HG03175 (cell line): ENCODE results near the gene SLAIN2.
"Not testable (repeated sequence)": the region's sequence is repeated elsewhere in the genome, so short reads cannot be mapped to it uniquely, and the experiment has no call there.

Experiments
- ATAC-seq: cut with Tn5 transposase; IDR thresholded peaks from one replicate; pipeline ENCODE4 v1.9.1; 2021; ENCODE audit warnings: mild to moderate bottlenecking, moderate library complexity; ENCODE audit not compliant: unreplicated experiment

Gene SLAIN2

GRCh38 chr4:48436318-48436717 lies 95.0 kb downstream of the SLAIN2 start:
- no peak for ATAC-seq

DNA sequence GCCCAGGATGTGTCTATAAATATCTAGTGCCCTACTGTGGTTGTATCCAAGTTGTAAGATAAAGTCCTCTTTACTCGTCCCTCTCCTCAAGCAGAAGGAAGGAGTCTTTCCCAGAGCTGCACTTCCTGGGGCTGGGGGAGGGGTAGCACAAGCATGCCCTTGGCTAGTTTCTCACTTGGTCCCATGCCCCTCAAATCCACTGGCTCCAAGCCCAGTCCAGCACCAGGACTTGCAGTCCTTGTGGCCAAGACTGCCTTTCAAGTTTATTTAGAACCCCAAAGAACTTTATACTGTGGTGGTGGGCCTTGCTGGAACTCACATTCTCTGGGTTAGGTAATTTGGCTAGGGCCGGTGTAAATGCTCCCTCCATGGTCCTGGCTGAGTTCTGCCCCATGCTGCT lies 98.7 kb downstream of the SLAIN2 start:
- no peak for ATAC-seq

- ATAC-seq: not testable (repeated sequence)
Measured at GRCh38 chr4:48440914-48441313, 99.6 kb downstream of the SLAIN2 start.

GRCh38 chr4:48445704-48446103 lies 104.4 kb downstream of the SLAIN2 start:
- no peak for ATAC-seq

DNA sequence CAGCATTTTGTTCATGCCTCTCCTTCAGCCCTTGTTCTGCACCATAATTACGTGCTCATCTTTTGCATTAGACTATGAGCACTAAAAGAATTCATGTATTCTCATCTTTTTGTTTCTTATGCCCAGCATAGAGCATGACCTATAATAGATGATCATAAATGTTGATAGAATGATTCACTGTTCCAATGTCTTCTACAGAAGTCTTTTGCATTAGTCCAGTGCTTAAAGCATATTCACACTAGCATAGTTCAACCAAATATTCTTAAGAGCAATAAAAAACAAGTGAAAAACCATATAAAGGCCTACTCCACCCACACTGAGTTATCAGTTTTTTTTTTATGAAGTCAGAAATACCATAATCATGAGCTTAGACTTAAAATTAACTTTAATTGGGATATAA lies 105.3 kb downstream of the SLAIN2 start:
- ATAC-seq: no peak

- ATAC-seq: no peak
Measured at GRCh38 chr4:48449151-48449550, 107.8 kb downstream of the SLAIN2 start.

DNA sequence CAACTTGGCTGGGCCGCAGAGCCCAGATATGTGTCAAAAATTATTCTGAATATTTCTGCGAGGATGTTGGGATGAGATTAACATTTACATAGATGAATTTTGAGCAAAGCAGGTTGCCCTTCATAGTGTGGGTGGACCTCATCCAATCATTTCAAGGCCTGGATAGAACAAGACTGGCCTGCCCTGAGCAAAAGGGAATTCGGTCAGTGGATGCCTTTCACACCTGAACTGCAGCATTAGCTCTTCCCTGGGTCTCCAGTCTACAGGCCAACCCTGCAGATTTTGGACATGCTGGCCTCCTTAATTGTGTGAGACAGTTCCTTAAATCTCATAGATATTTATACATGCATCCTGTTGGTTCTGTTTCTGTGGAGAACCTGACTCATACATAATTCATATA lies 109.4 kb downstream of the SLAIN2 start:
- no peak for ATAC-seq

- ATAC-seq: not testable (repeated sequence)
Measured at GRCh38 chr4:48451656-48452055, 110.3 kb downstream of the SLAIN2 start.

- ATAC-seq: no peak
Measured at GRCh38 chr4:48454591-48454990, 113.3 kb downstream of the SLAIN2 start.

- ATAC-seq: no peak
Measured at GRCh38 chr4:48461000-48461399, 119.7 kb downstream of the SLAIN2 start.

DNA sequence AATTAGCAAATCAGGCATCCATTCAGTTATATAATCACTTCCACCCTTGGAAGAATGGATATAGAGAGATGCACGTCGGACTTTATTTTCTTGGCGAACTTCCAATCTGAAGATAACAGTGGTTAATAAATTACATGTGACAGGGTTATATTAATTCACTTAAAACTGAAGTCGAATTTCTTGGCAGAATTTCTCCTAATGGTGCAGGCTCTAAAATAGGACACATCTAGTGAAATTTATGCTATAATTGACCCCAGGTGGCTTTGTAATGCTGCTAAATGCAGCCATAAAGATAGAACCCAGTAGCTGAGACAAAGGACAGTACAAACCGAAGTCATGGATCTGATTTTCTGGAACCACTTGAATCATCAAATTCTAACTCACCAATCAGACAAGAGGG lies 121.0 kb downstream of the SLAIN2 start:
- no peak for ATAC-seq

GRCh38 chr4:48467442-48467841 lies 126.1 kb downstream of the SLAIN2 start:
- no peak for ATAC-seq

GRCh38 chr4:48467891-48468290 lies 126.6 kb downstream of the SLAIN2 start:
- ATAC-seq: no peak

DNA sequence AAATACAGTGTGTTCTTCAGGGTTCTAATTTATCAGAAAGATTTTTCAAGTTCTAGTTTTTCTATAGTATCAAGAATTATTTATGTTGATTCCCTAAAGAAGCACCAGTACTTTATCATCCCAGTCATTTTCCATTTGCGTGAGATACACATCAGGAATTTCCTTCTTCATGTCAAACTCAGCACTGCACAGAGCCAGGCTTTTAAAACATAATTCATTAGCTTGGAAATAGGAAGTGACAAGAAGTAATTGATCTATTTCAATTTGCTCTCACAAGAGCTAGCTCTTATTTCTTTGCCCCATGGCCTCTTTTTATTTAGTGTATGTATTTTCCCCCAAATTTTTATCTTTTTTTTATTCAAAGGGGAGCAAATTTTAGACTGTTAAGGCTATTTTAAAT lies 128.8 kb downstream of the SLAIN2 start:
- no peak for ATAC-seq

DNA sequence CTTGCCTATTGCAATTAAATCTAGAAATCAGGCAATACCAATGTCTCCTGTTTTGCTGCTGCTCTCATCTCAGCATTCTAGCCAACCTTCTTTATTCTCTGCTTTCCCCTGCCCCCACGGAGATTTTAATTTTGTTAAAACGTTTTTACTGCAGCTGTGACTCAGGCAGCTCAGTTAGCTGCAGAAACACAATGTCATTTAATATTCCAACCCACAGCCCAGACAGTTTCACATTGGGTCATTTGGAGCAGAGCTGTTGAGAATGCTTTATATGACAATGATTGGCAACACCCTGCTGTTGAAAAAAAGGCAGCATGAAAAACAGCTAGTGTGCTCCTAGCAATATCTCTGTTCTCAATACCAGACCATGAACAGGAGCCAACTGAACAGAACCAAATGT lies 129.2 kb downstream of the SLAIN2 start:
- no peak for ATAC-seq

- ATAC-seq: no peak
Measured at GRCh38 chr4:48472794-48473193, 131.5 kb downstream of the SLAIN2 start.

GRCh38 chr4:48475770-48476169 lies 134.4 kb downstream of the SLAIN2 start:
- no peak for ATAC-seq
